ENCODE measurements around the gene CRTAP. TPM values are rescaled to one million over a fixed set of nuclear protein-coding genes. Genes with fewer than 3 reads are reported as not detected.

CRTAP gene
- total RNA-seq, 4 donors from 2014 or later, result 75.2 to 107 (median 83.1) TPM

GRCh38 chr3:33139996-33140395 lies 26.2 kb downstream of the CRTAP start:
- H3K36me3 ChIP-seq, result peaks cover 0 to 47% of the 10 kb centered on the region in 2 donors
- no peak for ATAC-seq

GRCh38 chr3:33141006-33141405 lies 27.2 kb downstream of the CRTAP start:
- Histone ChIP-seq H3K27me3 (no peaks in the 10 kb centered on the region), H3K4me3 (no peak overlapping the region), H3K27ac (no peak overlapping the region), H3K9me3 (no peaks in the 10 kb centered on the region), H3K36me3 (peaks cover 0 to 36% of the 10 kb centered on the region in 2 donors), H3K4me1 (no peaks in the 10 kb centered on the region)
- intact Hi-C loops (cut with DNase I; ENCODE audit: low total_unique reads) (no loop called here), in situ Hi-C loops (cut with MboI; ENCODE audit: low sequenced_read_pairs in 4 of 4) (loop anchor here in 1 of 4 donors (25.0 kb wide), 1 partner anchor 246 kb away; no protein-coding TSS in a partner anchor)
- TF ChIP-seq CTCF (IDR thresholded peaks at IDR 0.05 in 4 of 5, conservative IDR thresholded peaks at IDR 0.05 in 1 of 5), result no peak
- no peak for TF ChIP-seq POLR2A (IDR thresholded peaks at IDR 0.05)
- DNase-seq (no peak), ATAC-seq (no peak)

More at GRCh38 chr3:33139996-33140395, 26.2 kb downstream of the CRTAP start:
- Histone ChIP-seq H3K27me3 (no peaks in the 10 kb centered on the region), H3K4me1 (no peaks in the 10 kb centered on the region), H3K4me3 (no peak overlapping the region), H3K9me3 (no peaks in the 10 kb centered on the region), H3K27ac (no peak overlapping the region)
- in situ Hi-C loops (cut with MboI; ENCODE audit: low sequenced_read_pairs in 4 of 4), result loop anchor here in 2 of 4 donors (10.0 to 25.0 kb wide), 2 partner anchors 235 to 247 kb away; no protein-coding TSS in a partner anchor
- intact Hi-C loops (cut with DNase I; ENCODE audit: low total_unique reads), result no loop called here
- TF ChIP-seq POLR2A (IDR thresholded peaks at IDR 0.05), result no peak
- TF ChIP-seq CTCF (IDR thresholded peaks at IDR 0.05 in 4 of 5, conservative IDR thresholded peaks at IDR 0.05 in 1 of 5), result no peak
- no peak for DNase-seq

GRCh38 chr3:33144433-33144832 lies 30.6 kb downstream of the CRTAP start:
- H3K27me3 ChIP-seq, result no peaks in the 10 kb centered on the region
- peaks cover 0 to 24% of the 10 kb centered on the region in 2 donors for H3K36me3 ChIP-seq
- in situ Hi-C loops (cut with MboI; ENCODE audit: low sequenced_read_pairs in 4 of 4), result loop anchor here in 1 of 4 donors (25.0 kb wide), 1 partner anchor 243 kb away; no protein-coding TSS in a partner anchor
- TF ChIP-seq CTCF (IDR thresholded peaks at IDR 0.05 in 4 of 5, conservative IDR thresholded peaks at IDR 0.05 in 1 of 5) (no peak), POLR2A (IDR thresholded peaks at IDR 0.05) (no peak)
- no peak overlapping the region for H3K27ac ChIP-seq
- no peak for ATAC-seq
- no peak for DNase-seq
- H3K4me3 ChIP-seq, result no peak overlapping the region
- no peaks in the 10 kb centered on the region for H3K9me3 ChIP-seq
- H3K4me1 ChIP-seq, result peaks cover 3 to 4% of the 10 kb centered on the region in 2 donors
- intact Hi-C loops (cut with DNase I; ENCODE audit: low total_unique reads), result no loop called here

- H3K36me3 ChIP-seq, result peaks cover 0 to 24% of the 10 kb centered on the region in 2 donors
- intact Hi-C loops (cut with DNase I; ENCODE audit: low total_unique reads), result no loop called here
- in situ Hi-C loops (cut with MboI; ENCODE audit: low sequenced_read_pairs in 4 of 4), result loop anchor here in 1 of 4 donors (25.0 kb wide), 1 partner anchor 242 kb away; no protein-coding TSS in a partner anchor
- no peak overlapping the region for H3K4me3 ChIP-seq
- H3K27me3 ChIP-seq, result no peaks in the 10 kb centered on the region
- no peak for ATAC-seq
- no peak overlapping the region for H3K27ac ChIP-seq
- H3K4me1 ChIP-seq, result peaks cover 3 to 4% of the 10 kb centered on the region in 2 donors
- no peaks in the 10 kb centered on the region for H3K9me3 ChIP-seq
- DNase-seq, result no peak
- TF ChIP-seq CTCF (IDR thresholded peaks at IDR 0.05 in 4 of 5, conservative IDR thresholded peaks at IDR 0.05 in 1 of 5), result no peak
- TF ChIP-seq POLR2A (IDR thresholded peaks at IDR 0.05), result no peak
These were observed 31.5 kb downstream of the CRTAP start for GRCh38 chr3:33145221-33145900.
